HFFc6 (cell line): Measurements from ENCODE around the gene TYRP1. TPM values are rescaled to one million over a fixed set of nuclear protein-coding genes. Genes with fewer than 3 reads are reported as not detected.
A peak's percentile ranks its signal among the peaks of the same experiment; 100 is the strongest.

Experiments
- DNase-seq: peaks from one replicate; pipeline ENCODE4 v3.0.0-alpha.2; 2018
- H3K27ac Mint-ChIP-seq: 2 replicates; pipeline ENCODE4 v1.8.0; 2020; ENCODE audit warnings: mild to moderate bottlenecking, mixed read lengths
- H3K27me3 Mint-ChIP-seq: 2 replicates; pipeline ENCODE4 v1.8.0; 2021; ENCODE audit warnings: mild to moderate bottlenecking, moderate library complexity, mixed read lengths; ENCODE audit not compliant: insufficient read depth
- H3K36me3 Mint-ChIP-seq: 2 replicates; pipeline ENCODE4 v1.8.0; 2021; ENCODE audit warnings: low read depth, mixed read lengths
- H3K4me1 Mint-ChIP-seq: 2 replicates; pipeline ENCODE4 v1.8.0; 2020; ENCODE audit warnings: low read depth, mixed read lengths
- H3K4me3 Mint-ChIP-seq: 2 replicates; pipeline ENCODE4 v1.8.0; 2020; ENCODE audit warnings: mild to moderate bottlenecking, moderate library complexity, mixed read lengths
- H3K9me3 Mint-ChIP-seq: 2 replicates; pipeline ENCODE4 v1.8.0; 2020; ENCODE audit warnings: mild to moderate bottlenecking, mixed read lengths
- total RNA-seq, 6 experiments: library from RNA; stranded (reverse); fragmentation: NEBNext Ultra II Directional; extraction: Animal tissue kit (Norgen Biotek cat#: 25700); gene quantifications; 2 replicates in 1 of 6; 3 replicates in 5 of 6; pipeline ENCODE4 v1.2.3, GENCODE V29; 2021
- TF ChIP-seq, protein P1 (sequence below): fragments of 200-600 bp; sonication (generic); IDR thresholded peaks from 2 replicates; pipeline ENCODE4 v1.5.0; 2021; ENCODE audit warnings: antibody characterized with exemption, mild to moderate bottlenecking

Gene TYRP1
- total RNA-seq, 6 experiments from 2014 or later = not detected

DNA sequence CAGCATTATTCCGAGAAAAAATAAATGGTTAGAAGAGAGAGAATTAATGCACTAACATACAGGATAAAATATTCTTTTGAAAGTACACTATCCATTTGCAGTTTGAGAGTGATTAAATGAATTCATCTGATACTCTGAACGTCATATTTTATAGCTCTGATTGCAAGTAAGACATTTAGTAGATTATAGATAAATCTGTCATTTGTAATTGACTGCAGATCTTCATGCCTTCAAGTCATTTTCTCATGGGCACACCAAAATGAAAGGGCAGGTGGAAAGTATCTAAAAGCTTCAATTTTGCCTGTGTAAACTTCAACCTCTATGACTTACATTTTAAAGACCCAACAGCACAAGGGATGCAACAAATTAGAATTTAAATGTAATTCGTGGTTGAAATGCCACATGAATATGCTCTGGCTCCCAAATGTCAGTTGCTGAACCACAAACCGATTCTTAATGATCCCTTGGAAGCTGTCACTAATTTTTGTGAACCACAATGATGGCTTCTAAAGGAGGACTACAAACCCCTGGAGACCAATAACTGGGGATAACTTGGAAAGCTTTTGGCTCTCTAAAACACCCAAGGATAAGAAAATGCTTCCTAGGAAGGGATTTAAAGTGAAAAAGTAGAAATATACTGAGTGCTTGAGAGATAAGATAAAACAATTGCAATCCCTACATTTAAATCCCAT, 3.9 kb downstream of the TYRP1 start:
- TF ChIP-seq, protein P1, sequence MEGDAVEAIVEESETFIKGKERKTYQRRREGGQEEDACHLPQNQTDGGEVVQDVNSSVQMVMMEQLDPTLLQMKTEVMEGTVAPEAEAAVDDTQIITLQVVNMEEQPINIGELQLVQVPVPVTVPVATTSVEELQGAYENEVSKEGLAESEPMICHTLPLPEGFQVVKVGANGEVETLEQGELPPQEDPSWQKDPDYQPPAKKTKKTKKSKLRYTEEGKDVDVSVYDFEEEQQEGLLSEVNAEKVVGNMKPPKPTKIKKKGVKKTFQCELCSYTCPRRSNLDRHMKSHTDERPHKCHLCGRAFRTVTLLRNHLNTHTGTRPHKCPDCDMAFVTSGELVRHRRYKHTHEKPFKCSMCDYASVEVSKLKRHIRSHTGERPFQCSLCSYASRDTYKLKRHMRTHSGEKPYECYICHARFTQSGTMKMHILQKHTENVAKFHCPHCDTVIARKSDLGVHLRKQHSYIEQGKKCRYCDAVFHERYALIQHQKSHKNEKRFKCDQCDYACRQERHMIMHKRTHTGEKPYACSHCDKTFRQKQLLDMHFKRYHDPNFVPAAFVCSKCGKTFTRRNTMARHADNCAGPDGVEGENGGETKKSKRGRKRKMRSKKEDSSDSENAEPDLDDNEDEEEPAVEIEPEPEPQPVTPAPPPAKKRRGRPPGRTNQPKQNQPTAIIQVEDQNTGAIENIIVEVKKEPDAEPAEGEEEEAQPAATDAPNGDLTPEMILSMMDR = no peak
- DNase-seq = no peak
- Mint-ChIP-seq H3K4me3 (no peak overlapping the region), H3K27ac (no peak overlapping the region), H3K36me3 (no peaks in the 10 kb centered on the region), H3K9me3 (no peaks in the 10 kb centered on the region), H3K27me3 (no peaks in the 10 kb centered on the region), H3K4me1 (no peaks in the 10 kb centered on the region; the same call in 1 of the 2 replicates)

DNA sequence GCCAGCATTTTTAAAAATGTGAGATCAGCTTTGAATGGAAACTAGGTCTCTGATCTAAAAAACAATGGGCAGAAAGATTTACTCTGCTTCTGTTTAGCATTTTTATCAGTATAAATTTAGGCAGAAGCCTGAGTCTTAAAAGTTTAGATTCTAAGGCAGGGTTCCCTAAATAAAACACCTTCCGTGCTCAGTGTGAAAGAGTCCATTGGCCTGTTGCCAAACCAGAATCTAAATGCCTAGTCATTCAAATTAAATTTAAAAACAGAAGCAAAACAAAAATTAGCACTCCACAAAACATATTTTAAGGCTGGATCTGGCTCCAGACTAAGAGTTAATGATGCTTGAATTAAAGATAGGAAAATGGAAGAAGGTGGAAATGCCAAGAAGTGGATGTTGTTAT, 4.5 kb downstream of the TYRP1 start:
- no peaks in the 10 kb centered on the region; the same call in 1 of the 2 replicates for H3K4me1 Mint-ChIP-seq

DNA sequence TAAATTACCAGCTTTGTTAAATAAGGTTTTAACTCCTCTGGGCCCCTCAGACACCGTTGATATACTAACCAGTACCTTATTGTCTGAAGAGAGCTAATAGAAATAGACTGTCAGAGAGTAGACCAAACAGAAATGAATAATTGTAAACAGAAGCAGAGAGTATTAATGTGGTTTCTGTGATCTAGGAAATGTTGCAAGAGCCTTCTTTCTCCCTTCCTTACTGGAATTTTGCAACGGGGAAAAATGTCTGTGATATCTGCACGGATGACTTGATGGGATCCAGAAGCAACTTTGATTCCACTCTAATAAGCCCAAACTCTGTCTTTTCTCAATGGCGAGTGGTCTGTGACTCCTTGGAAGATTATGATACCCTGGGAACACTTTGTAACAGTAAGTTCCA, 5.1 kb downstream of the TYRP1 start:
- Mint-ChIP-seq H3K9me3 (no peaks in the 10 kb centered on the region), H3K4me3 (no peak overlapping the region), H3K4me1 (no peaks in the 10 kb centered on the region; the same call in 1 of the 2 replicates), H3K27ac (no peak overlapping the region), H3K36me3 (no peaks in the 10 kb centered on the region), H3K27me3 (no peaks in the 10 kb centered on the region)
- TF ChIP-seq, protein P1 = no peak
- DNase-seq = no peak

More for the DNA sequence above, 4.5 kb downstream of the TYRP1 start:
- Mint-ChIP-seq H3K4me3 (no peak overlapping the region), H3K9me3 (no peaks in the 10 kb centered on the region), H3K36me3 (no peaks in the 10 kb centered on the region), H3K27ac (no peak overlapping the region), H3K27me3 (no peaks in the 10 kb centered on the region)
- TF ChIP-seq, protein P1 = no peak
- no peak for DNase-seq

DNA sequence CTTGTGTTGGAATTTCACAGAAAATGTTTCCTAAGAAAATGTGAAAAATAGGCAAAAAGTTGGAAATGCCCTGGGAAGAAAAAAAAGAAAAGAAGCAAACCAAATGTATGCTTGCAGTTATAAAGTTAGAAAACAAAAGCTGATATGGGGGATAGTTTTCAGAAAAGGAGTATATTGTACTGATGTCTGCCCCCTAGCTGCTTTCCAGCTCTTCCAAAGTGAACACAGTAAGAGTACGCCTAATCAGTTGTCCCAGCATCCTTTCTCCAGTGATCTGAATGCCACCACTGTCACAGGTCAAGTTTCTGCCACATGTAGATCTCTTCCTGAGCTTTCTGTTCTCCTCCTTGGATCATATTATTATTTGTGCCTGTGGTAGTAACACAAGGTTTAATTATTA, 5.8 kb downstream of the TYRP1 start:
- H3K27me3 Mint-ChIP-seq = no peaks in the 10 kb centered on the region
- no peaks in the 10 kb centered on the region for H3K9me3 Mint-ChIP-seq
- H3K36me3 Mint-ChIP-seq = no peaks in the 10 kb centered on the region
- no peaks in the 10 kb centered on the region; the same call in 1 of the 2 replicates for H3K4me1 Mint-ChIP-seq
- no peak for DNase-seq
- no peak overlapping the region for H3K27ac Mint-ChIP-seq
- H3K4me3 Mint-ChIP-seq = no peak overlapping the region
- TF ChIP-seq, protein P1 = no peak

DNA sequence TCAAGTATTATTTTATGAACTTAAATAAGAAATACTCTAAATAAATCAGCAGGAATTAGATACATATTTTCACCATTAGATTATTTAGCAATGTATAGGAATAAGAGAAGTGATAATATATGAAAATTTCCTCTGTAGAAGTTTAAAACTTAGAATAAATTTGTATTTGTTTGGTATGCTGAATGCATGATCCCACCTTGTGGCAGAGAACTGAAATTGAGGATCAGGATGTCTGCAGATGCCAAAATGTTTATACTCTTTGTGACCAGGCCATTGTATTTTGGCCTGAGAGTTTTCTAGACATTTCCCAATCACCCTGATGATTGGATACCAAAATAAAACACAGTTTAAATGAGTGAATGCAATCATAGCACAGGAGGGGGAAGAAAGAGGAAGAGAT, 6.3 kb downstream of the TYRP1 start:
- no peak overlapping the region for H3K27ac Mint-ChIP-seq
- H3K27me3 Mint-ChIP-seq = no peaks in the 10 kb centered on the region
- no peaks in the 10 kb centered on the region; the same call in 1 of the 2 replicates for H3K4me1 Mint-ChIP-seq
- DNase-seq = peak; percentile 6
- TF ChIP-seq, protein P1 = peak; percentile 63
- no peaks in the 10 kb centered on the region for H3K36me3 Mint-ChIP-seq
- no peak overlapping the region for H3K4me3 Mint-ChIP-seq
- H3K9me3 Mint-ChIP-seq = no peaks in the 10 kb centered on the region
